NCI-H460 (cell line): ENCODE results near the gene LENG1. TPM values are rescaled to one million over a fixed set of nuclear protein-coding genes. Genes with fewer than 3 reads are reported as not detected.

Source experiments
- DNase-seq: peaks from one replicate; pipeline ENCODE4 v3.0.0-alpha.2; 2016; ENCODE audit warnings: low read depth; ENCODE audit errors: extremely low read depth
- total RNA-seq: library from RNA; depleted of rRNA; stranded (reverse); fragments of >200 nt; shearing (Covaris generic); gene quantifications from 2 replicates; pipeline ENCODE4 v1.2.3, GENCODE V29; 2014

Gene LENG1
- total RNA-seq, 1 experiment from 2014 or later, result 7.7 TPM

DNA sequence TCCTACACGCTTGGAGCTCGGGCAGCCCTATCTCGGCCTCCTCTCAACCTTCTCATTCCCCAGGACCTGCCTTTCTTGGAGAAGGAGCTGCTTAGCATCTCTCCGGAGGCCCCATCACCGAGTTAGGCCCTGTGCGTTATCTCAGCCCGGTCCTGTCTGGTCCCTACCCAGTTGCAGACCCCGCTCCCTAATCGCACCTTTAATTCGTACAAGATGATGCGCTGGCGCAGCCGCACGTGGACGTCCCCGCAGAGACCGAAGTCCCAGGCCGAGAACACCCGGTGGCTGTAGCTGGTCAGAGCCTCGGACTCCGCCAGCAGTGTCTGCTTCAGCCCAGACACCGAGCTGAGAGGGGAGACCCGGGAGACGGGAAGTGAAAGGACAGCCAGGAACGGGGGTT, 5.7 kb upstream of the LENG1 start:
- no peak for DNase-seq

DNA sequence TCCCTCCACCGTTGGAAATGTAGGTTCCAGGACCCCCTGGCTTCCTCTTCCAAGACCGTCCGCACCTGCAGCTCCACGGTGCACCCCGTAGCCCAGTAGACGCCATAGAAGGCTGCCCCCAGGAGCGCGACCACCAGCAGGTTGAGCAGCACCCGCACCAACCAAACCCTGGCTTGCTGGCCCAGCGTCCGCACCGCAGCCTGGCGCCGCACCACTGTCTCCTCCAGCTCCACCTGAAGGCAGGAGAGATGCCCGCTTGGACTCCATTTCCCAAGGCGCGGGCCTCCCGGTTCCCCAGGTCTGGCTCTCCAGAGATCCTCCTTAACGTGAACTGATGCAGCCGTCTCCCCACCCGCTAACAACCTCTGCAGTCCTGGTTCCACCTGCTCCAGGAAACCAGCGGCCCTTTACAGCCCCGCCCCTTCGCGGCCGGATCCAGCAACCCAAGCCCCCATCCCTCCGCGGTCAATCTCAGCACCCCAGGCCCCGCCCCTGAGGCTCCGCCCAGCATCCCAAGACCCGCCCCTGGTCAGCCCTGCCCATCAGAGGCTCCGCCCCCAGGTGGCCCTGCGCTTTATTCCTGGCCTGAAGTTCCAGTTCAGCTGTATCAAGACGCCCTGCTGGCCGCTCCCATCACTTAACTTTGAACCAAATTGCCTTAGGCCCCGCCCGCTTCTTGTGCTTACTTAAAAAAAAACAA, 5.0 kb upstream of the LENG1 start:
- no peak for DNase-seq

DNA sequence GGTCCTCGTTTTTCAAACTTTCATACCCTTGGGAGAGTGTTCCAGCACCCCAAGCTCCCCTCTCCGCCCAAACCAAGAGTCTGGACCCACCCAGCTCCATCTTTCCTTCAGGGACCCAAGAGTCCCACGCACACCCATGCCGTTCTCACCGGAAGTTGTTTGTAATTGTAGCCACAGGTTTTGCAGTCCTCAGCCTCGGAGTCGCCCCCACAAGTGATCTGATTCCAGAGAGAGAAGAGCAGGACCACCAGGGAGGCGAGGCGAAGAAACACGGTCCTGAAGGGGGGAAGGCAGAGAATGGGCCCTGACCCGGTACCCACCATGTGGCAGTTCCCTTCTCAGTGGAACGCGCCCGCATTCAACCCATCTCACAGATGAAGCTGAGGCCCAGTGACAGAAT, 3.4 kb upstream of the LENG1 start:
- no peak for DNase-seq

DNA sequence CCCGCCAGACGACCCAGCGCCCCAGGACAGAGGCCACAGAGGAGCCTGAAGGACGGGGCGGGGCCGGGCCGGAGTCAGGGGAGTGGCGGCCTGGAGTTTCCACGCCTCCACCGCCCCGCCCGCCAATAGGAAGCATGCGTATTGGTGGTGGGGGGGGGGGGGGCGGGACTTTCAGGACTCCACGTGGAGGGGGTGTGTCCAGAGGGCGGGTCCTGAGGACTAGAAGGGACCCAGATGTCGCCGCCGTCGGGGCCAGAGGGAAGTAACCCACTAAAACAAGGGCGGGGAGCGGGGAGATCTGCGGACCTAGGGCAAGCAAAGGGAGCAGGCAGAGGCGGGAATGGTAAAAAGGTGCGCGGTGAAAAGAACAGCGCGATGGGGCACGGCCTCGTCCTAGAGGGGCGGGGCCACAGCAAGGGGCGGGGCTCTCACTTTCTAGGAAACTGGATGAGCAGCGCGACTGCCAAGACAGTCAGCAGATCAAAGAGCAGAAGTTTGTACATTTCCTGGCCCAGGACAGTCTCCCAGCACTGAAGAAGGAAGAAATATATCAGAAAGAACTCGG, 2.8 kb upstream of the LENG1 start:
- DNase-seq, result peak; percentile 65

DNA sequence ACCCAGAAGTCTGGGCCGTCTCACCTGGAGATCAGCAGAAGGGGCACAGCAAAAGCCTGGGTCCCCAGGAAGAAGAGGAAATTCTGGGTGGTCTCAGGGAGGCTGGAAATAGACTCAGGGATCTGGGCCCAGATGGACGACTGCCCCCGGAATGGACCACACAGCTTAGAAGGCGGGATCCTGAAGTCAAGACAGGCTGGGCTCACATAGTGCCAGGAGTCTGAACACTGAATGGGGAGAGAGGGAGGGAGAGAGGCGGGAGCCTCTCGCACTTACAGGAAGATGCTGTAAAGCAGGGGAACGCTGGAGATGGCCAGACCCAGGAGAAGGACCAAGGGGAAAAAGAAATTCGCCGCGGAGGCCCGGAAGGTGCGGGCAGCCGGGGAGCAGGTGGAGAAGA, 1.3 kb upstream of the LENG1 start:
- DNase-seq, result no peak

DNA sequence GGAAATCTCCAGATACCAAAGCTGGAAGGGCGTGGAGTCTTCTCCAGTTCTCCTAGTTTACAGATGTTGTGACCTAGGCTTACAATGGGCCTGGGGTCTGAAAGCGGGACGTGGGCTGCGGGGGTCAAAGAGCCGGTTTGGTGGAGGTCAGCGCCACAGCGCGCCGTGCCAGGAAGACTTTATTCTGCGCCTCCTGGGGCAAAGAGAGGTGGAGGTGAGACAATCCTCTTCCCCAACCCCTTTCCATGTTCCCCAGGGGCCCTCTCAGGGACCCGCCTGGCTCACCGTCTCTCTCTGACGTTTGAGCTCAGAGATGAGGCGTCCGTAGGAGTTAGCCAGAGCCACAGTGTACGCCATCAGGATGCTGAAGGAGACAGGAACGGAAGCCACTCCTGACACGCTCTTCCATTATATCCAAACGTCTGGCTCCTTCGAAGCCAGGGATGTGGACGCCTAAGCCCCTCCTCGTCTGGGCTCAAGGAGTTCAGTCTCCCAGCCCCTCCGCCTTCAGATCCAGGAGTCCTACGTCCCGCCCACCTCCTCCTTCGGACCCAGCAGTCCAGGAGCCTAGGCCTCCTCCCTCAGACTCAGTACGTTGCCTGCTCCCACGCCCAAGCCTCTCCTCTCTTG, 776 bp upstream of the LENG1 start:
- DNase-seq, result no peak

DNA sequence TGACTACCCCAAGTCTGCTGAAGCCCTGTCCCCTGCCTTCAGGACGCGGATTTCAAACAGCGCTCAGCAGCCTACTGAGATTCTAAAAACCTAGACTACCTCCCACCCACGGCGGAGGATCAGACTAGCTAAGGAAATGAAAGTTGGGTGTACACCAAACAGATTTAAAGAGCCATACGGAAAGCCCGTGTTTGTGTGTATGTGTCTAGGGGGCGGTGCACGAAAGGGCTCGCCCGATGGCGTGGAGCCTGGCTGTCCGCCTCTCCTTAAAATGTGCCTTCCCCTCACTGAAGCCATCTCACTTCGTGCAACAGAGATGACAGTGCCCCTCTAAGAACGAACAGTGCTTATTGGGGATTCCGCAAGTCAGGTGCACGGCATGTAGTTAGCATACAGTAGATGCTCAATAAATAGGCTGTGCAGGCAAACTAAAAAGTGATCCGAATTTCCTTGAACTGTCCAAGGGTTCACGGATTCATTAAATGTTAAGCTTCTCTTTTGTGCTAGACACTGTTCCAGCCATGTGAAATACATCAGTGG, 639 bp downstream of the LENG1 start:
- DNase-seq, result no peak

DNA sequence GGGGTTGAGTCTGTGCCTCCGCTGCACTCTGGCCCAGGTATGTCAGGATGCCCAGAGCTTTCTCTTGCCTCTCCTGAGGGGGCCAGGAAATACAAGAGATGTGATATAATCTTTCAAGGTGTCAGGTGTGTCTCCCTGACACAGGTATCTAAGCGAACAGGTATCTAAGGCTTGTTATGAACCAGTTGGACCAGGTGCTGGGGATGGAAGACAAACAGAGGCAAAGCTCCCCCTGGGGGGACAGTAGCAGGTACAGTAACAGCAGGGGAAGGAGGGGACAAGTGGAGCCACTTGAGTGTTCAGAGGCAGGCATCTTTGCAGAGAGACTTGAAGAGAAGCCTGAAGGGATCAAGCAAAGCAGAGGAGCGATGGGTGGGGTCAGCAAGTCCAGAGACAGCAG, 2.6 kb downstream of the LENG1 start:
- no peak for DNase-seq

DNA sequence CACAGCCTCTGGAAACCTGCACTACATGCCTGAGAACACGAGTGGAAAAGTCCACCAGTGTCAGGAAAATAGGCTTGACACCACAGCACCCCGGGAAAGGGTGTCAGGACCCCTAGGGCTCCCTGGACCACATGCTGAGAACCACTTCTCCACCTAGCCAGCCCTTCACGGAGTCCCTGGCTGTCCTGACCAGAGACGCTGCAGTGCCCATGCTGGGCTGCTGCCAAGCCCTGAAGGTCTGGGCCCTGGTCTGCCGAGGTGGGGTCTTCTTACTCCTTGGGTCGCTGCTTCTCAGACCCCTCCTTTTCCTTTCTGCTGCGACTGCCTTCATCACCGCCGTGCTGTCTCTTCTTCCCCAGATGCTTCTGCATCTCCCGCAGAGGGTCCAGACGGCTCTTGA, 3.0 kb downstream of the LENG1 start:
- no peak for DNase-seq

DNA sequence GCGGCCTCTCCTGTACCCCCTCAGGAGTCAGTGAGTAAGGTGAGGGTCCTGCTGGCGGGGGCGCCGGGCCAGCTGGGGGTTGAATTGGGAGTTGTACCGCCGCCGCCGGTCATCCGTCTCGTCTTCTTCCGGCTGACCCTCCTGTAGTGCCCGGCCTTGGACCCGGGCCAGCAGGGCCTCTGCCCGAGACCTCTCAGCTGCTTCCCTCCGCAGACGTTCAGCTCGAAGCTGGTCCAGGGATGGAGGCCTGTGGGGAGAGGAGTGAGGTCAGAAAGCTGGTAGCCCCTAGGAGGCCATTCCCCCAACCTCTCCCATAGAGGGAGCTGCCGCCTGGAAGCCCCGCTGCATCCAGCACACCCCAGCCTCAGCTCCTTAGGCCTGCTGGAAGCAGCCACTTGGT, 3.8 kb downstream of the LENG1 start:
- no peak for DNase-seq

DNA sequence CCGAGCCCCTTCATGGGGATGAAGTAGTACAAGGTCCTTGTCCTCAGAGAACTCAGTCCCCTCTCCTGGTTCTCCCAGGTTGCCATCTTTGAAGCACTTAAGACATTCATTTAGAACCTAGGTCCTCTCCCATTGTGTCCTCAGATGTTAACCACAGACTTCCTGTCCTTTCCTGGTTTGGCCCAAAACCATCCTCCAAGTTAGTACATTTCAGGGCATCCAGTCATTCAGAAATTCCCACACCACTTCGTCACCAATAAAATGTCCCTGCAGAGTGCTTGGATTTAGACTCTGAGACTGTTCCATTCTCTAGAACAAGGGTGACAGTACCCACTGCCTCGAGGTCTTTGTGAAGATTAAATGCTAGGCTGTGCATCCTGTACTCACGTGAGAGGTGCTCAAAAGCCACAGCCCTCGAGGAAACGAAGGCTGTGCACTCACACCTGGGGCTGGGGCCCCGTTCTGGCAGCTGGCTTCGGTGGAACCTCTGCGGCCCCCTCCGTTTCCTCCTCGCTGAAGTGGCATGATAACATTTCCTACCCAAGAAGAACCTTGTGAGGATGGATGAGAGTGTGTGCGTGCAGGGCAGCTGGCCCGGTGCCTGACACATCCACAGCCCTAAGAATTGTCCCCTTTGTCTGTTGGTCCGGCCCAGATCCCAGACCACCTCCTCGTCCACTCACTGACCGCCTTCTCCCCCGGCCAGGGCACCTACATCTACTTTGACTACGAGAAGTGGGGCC, 4.7 kb downstream of the LENG1 start:
- DNase-seq, result no peak

DNA sequence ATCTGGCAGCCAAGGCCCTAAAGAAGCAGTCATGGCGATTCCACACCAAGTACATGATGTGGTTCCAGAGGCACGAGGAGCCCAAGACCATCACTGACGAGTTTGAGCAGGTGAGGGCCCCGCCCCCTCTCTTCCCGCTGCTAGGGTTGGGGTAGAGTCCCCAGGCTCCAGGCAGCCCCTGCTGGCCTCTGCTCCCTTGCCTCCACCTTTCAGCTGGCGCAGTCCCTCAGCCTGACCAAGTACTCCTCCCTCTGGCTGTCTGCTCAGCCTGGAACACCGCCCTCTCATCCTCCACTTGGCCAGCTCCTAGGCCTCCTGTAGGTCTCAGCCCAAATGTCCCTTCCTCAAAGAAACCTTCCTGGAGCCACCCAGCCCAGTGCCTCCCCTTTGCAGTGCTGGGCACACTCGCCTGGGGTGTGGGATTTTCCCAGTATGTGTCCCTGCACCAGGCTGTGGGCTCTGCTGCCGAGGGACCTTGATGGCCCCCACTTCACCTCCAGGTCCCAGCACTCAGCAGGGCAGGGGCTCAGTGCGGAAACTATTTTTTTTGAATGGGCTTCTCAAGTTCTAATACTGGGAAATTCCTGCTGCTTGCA, 5.7 kb downstream of the LENG1 start:
- no peak for DNase-seq

DNA sequence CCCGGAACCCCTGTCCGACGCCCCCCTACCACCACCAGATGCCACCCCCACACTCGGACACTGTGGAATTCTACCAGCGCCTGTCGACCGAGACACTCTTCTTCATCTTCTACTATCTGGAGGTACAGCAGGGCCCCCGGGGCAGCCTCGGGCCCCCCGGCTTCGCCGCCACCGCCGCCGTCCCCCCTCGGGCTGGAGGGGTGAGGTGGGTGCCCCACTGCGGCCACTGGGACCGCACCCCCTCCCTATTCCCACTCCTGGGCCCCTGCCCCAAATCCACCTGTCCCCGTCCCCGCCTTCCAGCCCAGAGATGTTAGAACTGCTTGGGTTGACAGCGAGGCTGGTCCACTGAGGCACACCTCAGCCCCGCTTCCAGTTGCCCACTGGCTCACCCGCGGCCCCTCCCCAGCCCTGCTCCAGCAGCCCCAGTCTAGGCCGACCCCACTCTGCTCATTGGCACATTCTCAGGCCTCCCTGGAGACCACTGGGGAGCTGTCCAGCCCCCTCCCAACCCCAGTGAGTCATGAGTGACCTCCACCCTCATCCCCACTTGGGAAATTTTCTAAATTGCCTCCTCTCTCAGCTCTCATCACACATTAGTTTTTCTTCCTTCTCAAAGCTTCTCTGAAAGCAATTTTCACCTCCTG, 6.5 kb downstream of the LENG1 start:
- DNase-seq, result no peak

DNA sequence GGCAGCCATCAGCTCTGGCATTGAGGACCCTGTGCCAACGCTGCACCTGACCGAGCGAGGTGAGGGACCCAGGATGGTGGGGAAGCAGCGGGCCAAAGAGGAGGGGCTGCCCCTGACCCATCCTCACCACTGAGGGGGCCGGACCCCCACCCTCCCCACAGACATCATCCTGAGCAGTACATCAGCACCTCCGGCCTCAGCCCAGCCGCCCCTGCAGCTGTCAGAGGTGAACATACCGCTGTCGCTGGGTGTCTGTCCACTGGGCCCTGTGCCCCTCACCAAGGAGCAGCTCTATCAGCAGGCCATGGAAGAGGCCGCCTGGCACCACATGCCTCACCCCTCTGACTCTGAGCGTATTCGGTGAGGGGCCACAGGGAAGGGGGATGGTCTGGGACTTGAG, 7.3 kb downstream of the LENG1 start:
- no peak for DNase-seq

DNA sequence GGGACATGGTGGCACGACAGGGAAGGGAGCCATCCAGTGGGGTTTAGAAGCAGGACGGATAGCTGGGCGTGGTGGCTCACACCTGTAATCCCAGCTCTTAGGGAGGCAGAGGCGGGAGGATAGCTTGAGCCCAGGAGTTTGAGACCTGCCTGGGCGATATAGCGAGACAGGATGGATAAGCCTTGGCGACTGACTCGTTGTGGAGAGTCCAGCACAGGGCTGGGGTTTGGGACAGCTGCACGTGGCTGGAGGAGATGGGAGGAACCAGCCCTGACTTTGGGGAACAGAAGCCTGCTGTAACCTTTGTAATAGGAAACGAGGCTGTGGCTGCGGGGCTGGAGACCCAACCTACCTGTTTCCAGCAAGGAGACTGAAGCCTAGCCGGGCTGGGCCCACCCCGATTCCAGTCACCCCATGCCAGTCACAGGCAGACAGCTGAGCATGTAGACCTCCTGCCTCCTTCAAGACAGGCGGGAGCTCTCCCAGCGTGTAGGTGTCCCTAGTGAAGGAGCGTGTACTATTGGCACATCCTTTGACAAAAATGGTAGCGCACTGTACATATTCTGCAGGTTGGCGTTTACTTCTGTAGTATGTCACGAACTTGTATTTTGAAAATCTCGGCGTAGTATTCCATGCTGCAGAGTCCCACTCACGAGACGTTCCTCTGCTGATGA, 8.0 kb downstream of the LENG1 start:
- DNase-seq, result no peak

DNA sequence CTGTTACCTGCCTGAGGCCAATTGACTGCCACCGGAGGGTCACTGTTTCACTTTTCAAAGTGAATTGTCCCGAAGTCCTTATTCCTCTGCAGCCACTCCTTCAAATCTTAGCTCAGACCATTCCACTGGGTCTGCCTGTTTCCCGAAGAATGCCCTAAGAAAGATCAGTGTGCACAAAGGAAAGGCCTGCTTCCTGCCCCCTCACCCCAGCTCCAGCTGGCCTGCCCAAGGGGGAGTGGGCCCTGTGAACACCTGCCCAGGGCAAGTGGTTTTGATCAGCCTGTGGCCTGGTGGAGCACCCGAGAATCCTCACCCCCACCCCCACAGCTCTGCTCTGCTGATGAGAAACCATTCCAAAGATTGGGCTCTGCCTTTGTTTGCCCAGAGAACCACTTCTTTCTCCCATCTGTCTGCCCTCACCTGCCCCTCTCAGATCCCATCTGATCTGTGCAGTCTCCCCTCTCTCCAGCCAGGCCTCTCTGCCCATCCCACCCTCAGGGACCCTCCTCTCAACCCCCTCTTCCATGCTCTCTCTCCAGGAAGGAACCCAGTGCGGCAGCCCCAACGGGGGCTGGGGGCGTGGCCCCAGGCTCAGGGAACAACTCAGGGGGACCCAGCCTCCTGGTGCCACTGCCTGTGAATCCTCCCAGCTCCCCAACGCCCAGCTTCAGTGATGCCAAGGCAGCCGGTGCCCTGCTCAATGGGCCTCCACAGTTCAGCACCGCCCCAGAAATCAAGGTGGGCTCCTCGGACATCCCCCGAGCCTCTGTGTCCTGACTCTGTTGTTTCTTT, 10.3 kb downstream of the LENG1 start:
- no peak for DNase-seq

DNA sequence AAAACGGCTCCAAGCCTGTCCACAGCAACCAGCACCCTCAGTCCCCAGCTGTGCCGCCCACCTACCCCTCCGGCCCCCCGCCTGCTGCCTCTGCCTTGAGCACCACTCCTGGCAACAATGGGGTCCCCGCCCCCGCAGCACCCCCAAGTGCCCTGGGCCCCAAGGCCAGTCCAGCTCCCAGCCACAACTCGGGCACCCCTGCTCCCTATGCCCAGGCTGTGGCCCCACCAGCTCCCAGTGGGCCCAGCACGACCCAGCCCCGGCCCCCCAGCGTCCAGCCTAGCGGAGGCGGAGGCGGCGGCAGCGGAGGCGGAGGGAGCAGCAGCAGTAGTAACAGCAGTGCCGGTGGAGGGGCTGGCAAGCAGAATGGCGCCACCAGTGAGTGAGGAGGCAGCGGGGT, 11.4 kb downstream of the LENG1 start:
- DNase-seq, result no peak

DNA sequence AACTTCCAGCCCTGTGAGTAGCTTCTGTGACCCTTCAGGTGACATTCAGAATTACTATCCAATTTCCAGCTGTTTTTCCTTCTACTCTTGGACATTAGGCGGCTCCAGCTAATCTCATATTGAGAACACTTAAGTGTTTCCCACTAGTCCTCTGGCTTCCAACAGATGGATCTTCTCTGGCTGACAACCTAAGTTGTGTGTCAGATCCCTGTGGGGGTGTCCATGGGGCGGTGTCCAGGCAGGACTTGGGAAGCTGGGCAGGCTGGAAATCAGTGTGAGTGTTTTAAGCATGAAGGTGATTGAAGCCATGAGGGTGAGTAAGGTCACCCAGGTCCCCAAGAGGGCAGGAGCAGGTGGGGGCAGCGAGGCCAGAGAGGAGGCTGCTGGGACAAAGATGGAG, 11.8 kb downstream of the LENG1 start:
- DNase-seq, result no peak

DNA sequence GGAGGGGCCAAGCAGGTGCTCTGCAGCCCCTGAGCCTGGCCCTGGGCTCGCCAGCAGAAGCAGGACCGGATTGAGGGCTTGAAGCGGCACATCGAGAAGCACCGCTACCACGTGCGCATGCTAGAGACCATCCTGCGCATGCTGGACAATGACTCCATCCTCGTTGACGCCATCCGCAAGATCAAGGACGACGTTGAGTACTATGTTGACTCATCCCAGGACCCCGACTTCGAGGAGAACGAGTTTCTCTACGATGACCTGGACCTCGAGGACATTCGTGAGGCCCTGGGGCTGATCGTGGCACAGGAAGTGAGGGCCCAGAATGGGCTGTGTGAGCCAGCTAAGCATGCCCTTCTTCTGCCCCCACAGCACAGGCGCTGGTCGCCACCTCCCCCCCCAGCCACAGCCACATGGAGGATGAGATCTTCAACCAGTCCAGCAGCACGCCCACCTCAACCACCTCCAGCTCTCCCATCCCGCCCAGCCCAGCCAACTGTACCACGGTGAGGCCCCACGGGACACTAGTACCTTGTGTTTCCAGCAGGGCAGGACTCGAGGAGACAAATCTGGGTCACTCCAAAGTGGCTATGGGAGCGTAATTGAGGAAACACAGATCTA, 13.9 kb downstream of the LENG1 start:
- DNase-seq, result no peak
